HEK293T (cell line): ENCODE measurements around the gene NAT9.

Experiments used
- CTCF ChIA-PET: fragments of 350-600 bp; formaldehyde crosslinking; extraction: SDS; loops from one replicate; lab custom pipeline; 2021; ENCODE audit warnings: antibody characterized with exemption, inconsistent platforms; lab: Yijun Ruan, JAX
- POLR2A ChIA-PET: fragments of 350-600 bp; formaldehyde crosslinking; extraction: SDS; loops from one replicate; lab custom pipeline; 2020; ENCODE audit warnings: antibody characterized with exemption, inconsistent platforms; lab: Yijun Ruan, JAX
- DNase-seq: peaks from one replicate; pipeline ENCODE4 v3.0.0; 2012; ENCODE audit warnings: mixed read lengths; ENCODE audit errors: extremely low spot score
- ARNT ChIP-seq: fragments of 450-650 bp; IDR thresholded peaks from 2 replicates; pipeline ENCODE4 v1.6.1; 2017; ENCODE audit warnings: mild to moderate bottlenecking
- BHLHE40 ChIP-seq: fragments of 450-650 bp; IDR thresholded peaks from 2 replicates; pipeline ENCODE4 v1.6.1; 2016; ENCODE audit warnings: mild to moderate bottlenecking, moderate library complexity, borderline replicate concordance
- CTBP1 ChIP-seq: fragments of 450-650 bp; IDR thresholded peaks from 2 replicates; pipeline ENCODE4 v1.6.1; 2016; ENCODE audit warnings: borderline replicate concordance
- ELF4 ChIP-seq: fragments of 450-650 bp; IDR thresholded peaks from 2 replicates; pipeline ENCODE4 v1.6.1; 2017; ENCODE audit warnings: antibody characterized with exemption
- FOXA1 ChIP-seq: fragments of 450-650 bp; IDR thresholded peaks from 2 replicates; pipeline ENCODE4 v1.6.1; 2016; ENCODE audit warnings: mild to moderate bottlenecking
- FOXK2 ChIP-seq: fragments of 450-650 bp; IDR thresholded peaks from 2 replicates; pipeline ENCODE4 v1.6.1; 2016; ENCODE audit warnings: mild to moderate bottlenecking
- FOXM1 ChIP-seq: fragments of 450-650 bp; IDR thresholded peaks from 2 replicates; pipeline ENCODE4 v1.6.1; 2017; ENCODE audit warnings: mild to moderate bottlenecking, borderline replicate concordance
- HDGF ChIP-seq: fragments of 450-650 bp; IDR thresholded peaks from 2 replicates; pipeline ENCODE4 v1.6.1; 2017; ENCODE audit warnings: antibody characterized with exemption, borderline replicate concordance
- L3MBTL2 ChIP-seq: fragments of 450-650 bp; conservative IDR thresholded peaks from 2 replicates; pipeline ENCODE4 v1.6.1; 2016; ENCODE audit warnings: mild to moderate bottlenecking
- LEF1 ChIP-seq: fragments of 450-650 bp; IDR thresholded peaks from 2 replicates; pipeline ENCODE4 v1.6.1; 2017; ENCODE audit warnings: mild to moderate bottlenecking, borderline replicate concordance
- NFRKB ChIP-seq: fragments of 450-650 bp; IDR thresholded peaks from 2 replicates; pipeline ENCODE4 v1.6.1; 2016; ENCODE audit warnings: mild to moderate bottlenecking, moderate library complexity
- PKNOX1 ChIP-seq: fragments of 450-650 bp; IDR thresholded peaks from 2 replicates; pipeline ENCODE4 v1.6.1; 2016
- SP1 ChIP-seq: fragments of 450-650 bp; IDR thresholded peaks from 2 replicates; pipeline ENCODE4 v1.6.1; 2017
- SUZ12 ChIP-seq: fragments of 450-650 bp; IDR thresholded peaks from 2 replicates; pipeline ENCODE4 v1.6.1; 2016; ENCODE audit warnings: mild to moderate bottlenecking
- TARDBP ChIP-seq: fragments of 450-650 bp; IDR thresholded peaks from 2 replicates; pipeline ENCODE4 v1.6.1; 2016
- ZNF384 ChIP-seq: fragments of 450-650 bp; IDR thresholded peaks from 2 replicates; pipeline ENCODE4 v1.6.1; 2016

NAT9 gene

GRCh38 chr17:74742978-74743545 lies 33.1 kb downstream of the NAT9 start:
- POLR2A ChIA-PET, result interaction anchor here (1.2 kb wide), 1 partner anchor 28 kb away, joined by 3 read pairs; no protein-coding TSS in a partner anchor
- no peak for TF ChIP-seq BHLHE40
- no peak for TF ChIP-seq CTBP1
- TF ChIP-seq HDGF, result no peak
- no peak for TF ChIP-seq FOXM1
- TF ChIP-seq L3MBTL2, result no peak
- TF ChIP-seq LEF1, result no peak
- no peak for TF ChIP-seq FOXA1
- no peak for TF ChIP-seq FOXK2
- TF ChIP-seq ELF4, result no peak
- no peak for TF ChIP-seq NFRKB
- TF ChIP-seq SUZ12, result no peak
- TF ChIP-seq ARNT, result no peak
- no peak for TF ChIP-seq PKNOX1
- TF ChIP-seq TARDBP, result no peak
- TF ChIP-seq SP1, result no peak
- TF ChIP-seq ZNF384, result no peak
- CTCF ChIA-PET, result interaction anchor here (2.0 kb wide), 1 partner anchor 28 kb away, joined by 6 read pairs; no protein-coding TSS in a partner anchor
- DNase-seq, result no peak

- no peak for TF ChIP-seq FOXM1
- TF ChIP-seq L3MBTL2, result no peak
- CTCF ChIA-PET, result interaction anchor here (2.0 kb wide), 1 partner anchor 29 kb away, joined by 6 read pairs; no protein-coding TSS in a partner anchor
- DNase-seq, result no peak
- POLR2A ChIA-PET, result interaction anchor here (1.2 kb wide), 1 partner anchor 29 kb away, joined by 3 read pairs; no protein-coding TSS in a partner anchor
These were observed 34.0 kb downstream of the NAT9 start for GRCh38 chr17:74742153-74742515.

- ChIA-PET CTCF (interaction anchor here (1.0 to 2.0 kb wide), 2 partner anchors 30 to 84 kb away, joined by 3 to 6 read pairs; no protein-coding TSS in a partner anchor), POLR2A (no interaction called here)
- no peak for DNase-seq
- no peak for TF ChIP-seq SP1
- no peak for TF ChIP-seq FOXM1
- TF ChIP-seq CTBP1, result no peak
- no peak for TF ChIP-seq FOXA1
- TF ChIP-seq ARNT, result no peak
- no peak for TF ChIP-seq PKNOX1
- no peak for TF ChIP-seq SUZ12
- no peak for TF ChIP-seq BHLHE40
- no peak for TF ChIP-seq LEF1
- no peak for TF ChIP-seq TARDBP
- TF ChIP-seq L3MBTL2, result no peak
- TF ChIP-seq ELF4, result no peak
- TF ChIP-seq NFRKB, result no peak
- TF ChIP-seq HDGF, result no peak
- TF ChIP-seq ZNF384, result no peak
These were observed 35.3 kb downstream of the NAT9 start for GRCh38 chr17:74740641-74741387.

- ChIA-PET CTCF (no interaction called here), POLR2A (no interaction called here)
- TF ChIP-seq SP1, result no peak
- TF ChIP-seq SUZ12, result no peak
- TF ChIP-seq ARNT, result no peak
- TF ChIP-seq LEF1, result no peak
- TF ChIP-seq CTBP1, result no peak
- no peak for TF ChIP-seq ELF4
- TF ChIP-seq ZNF384, result no peak
- TF ChIP-seq L3MBTL2, result no peak
- no peak for TF ChIP-seq NFRKB
- no peak for TF ChIP-seq FOXK2
- TF ChIP-seq TARDBP, result no peak
- no peak for TF ChIP-seq HDGF
- no peak for TF ChIP-seq FOXA1
- no peak for TF ChIP-seq PKNOX1
- no peak for TF ChIP-seq FOXM1
- TF ChIP-seq BHLHE40, result no peak
- no peak for DNase-seq
These were observed 36.0 kb downstream of the NAT9 start for GRCh38 chr17:74740173-74740572.

- no peak for TF ChIP-seq BHLHE40
- no peak for TF ChIP-seq FOXK2
- no peak for TF ChIP-seq L3MBTL2
- TF ChIP-seq SUZ12, result no peak
- TF ChIP-seq CTBP1, result no peak
- no peak for TF ChIP-seq ELF4
- no peak for TF ChIP-seq NFRKB
- TF ChIP-seq ARNT, result no peak
- no peak for TF ChIP-seq HDGF
- no peak for TF ChIP-seq LEF1
- no peak for TF ChIP-seq ZNF384
- no peak for TF ChIP-seq FOXA1
- no peak for TF ChIP-seq PKNOX1
- TF ChIP-seq SP1, result no peak
- no peak for TF ChIP-seq TARDBP
- no peak for DNase-seq
- POLR2A ChIA-PET, result no interaction called here
- CTCF ChIA-PET, result interaction anchor here (0.7 kb wide), 1 partner anchor 303 kb away, joined by 3 read pairs; no protein-coding TSS in a partner anchor
These were observed 36.8 kb downstream of the NAT9 start for GRCh38 chr17:74739227-74739831.
